GM19372 (cell line): ENCODE measurements around the gene OBSCN.

Experiments used
- ATAC-seq: cut with Tn5 transposase; IDR thresholded peaks from one replicate; pipeline ENCODE4 v1.9.1; 2021; ENCODE audit warnings: mild to moderate bottlenecking, low read depth, moderate library complexity; ENCODE audit not compliant: unreplicated experiment

The OBSCN gene

DNA sequence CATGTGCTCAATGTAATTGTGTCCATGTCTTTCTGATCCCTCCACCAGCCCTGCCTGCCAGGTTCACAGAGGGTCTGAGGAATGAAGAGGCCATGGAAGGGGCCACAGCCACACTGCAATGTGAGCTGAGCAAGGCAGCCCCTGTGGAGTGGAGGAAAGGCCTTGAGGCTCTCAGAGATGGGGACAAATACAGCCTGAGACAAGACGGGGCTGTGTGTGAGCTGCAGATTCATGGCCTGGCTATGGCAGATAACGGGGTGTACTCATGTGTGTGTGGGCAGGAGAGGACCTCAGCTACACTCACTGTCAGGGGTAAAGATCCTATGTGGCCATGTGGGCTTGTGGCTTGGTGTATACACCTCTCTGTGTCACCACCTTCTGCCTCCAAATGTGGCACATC is 91.4 kb downstream of the OBSCN start:
- ATAC-seq: no peak

DNA sequence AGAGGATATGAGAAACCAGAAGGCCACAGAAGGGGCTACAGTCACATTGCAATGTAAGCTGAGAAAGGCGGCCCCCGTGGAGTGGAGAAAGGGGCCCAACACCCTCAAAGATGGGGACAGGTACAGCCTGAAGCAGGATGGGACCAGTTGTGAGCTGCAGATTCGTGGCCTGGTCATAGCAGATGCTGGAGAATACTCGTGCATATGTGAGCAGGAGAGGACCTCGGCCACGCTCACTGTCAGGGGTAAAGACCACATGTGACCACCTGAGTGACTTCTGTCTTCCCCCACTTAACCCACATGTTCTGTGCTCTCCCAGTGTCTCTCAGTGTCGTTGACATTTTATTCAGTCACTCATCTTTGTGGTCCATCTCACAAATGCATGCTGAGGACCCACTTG is 92.1 kb downstream of the OBSCN start:
- no peak for ATAC-seq

DNA sequence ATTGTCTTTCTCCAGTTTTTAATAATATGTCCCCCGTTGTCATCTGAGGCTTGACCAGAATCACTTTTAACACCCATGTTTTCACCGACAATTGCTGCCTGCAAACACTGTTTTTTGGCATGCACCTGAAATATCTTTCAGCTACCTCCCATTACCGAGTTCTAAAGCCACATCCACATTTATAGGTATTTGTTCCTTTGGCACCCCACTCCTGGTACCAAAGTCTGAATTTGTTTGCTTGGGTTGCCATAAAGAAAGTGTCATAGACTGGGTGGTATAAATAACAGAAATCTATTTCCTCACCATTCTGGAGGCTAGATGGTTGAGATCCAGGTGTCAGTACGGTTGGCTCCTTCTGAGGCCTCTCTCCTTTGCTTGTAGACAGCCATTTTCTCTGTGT is 94.2 kb downstream of the OBSCN start:
- ATAC-seq: no peak

DNA sequence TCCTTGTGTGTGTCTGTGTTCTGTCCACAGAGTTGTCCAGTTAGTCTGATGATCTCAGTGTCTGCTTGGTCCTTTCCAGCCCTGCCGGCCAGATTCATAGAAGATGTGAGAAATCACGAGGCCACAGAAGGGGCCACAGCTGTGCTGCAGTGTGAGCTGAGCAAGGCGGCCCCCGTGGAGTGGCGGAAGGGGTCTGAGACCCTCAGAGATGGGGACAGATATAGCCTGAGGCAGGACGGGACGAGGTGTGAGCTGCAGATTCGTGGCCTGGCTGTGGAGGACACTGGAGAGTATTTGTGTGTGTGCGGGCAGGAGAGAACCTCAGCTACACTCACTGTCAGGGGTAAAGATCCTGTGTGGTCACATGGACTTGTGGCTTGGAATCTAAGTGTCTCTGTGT is 95.8 kb downstream of the OBSCN start:
- ATAC-seq: no peak

DNA sequence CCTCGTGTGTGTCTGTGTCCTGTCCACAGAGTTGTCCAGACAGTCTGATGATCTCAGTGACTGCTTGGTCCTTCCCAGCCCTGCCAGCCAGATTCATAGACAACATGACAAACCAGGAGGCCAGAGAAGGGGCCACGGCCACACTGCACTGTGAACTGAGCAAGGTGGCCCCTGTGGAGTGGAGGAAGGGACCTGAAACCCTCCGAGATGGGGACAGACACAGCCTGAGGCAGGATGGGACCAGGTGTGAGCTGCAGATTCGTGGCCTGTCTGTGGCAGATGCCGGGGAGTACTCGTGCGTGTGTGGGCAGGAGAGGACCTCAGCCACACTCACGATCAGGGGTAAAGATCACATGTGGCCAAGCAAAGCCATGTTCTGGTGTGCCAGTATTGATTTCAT is 96.4 kb downstream of the OBSCN start:
- ATAC-seq: no peak

DNA sequence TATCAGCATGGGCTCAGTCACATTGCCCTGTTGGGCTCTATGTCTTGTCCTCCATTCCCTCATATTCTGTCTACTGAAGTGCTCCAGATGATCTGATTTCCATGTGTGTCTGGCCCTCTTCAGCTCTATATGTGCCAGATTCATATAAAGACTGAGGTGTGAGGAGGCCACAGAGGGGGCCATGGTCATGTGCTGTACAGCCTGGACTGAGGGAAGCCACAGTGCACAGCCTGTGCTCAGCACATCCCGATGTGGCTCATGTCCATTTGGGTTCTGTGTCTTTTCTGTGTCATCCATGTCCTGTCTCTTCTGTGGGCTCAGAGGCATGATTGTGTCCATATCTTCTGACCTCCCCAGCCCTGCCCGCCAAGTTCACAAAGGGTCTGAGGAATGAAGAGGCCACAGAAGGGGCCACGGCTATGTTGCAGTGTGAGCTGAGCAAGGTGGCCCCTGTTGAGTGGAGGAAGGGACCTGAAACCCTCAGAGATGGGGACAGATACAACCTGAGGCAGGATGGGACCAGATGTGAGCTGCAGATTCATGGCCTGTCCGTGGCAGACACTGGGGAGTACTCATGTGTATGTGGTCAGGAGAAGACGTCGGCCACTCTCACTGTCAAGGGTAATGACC is 97.0 kb downstream of the OBSCN start:
- ATAC-seq: no peak

DNA sequence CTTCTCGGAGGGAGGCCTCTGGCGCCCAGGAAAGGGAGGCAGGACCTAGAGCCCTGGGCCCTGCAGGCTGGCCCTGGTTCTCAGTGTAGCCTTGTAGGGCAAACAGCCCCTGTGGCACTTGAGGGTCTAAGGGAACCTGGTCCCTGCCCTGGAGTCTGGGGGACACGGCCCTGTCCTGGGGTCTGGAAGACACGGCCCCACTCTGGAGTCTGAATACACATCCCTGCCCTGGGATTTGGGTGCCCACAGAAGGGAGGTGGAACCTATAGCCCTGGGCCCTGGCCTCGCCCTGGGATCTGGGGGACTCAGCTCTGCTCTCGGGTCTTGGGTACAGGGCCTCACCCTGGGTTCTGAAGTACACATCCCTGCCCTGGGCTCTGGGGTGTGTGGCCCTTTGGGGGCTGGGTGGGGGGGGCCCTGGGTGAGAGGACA is 97.9 kb downstream of the OBSCN start:
- no peak for ATAC-seq

DNA sequence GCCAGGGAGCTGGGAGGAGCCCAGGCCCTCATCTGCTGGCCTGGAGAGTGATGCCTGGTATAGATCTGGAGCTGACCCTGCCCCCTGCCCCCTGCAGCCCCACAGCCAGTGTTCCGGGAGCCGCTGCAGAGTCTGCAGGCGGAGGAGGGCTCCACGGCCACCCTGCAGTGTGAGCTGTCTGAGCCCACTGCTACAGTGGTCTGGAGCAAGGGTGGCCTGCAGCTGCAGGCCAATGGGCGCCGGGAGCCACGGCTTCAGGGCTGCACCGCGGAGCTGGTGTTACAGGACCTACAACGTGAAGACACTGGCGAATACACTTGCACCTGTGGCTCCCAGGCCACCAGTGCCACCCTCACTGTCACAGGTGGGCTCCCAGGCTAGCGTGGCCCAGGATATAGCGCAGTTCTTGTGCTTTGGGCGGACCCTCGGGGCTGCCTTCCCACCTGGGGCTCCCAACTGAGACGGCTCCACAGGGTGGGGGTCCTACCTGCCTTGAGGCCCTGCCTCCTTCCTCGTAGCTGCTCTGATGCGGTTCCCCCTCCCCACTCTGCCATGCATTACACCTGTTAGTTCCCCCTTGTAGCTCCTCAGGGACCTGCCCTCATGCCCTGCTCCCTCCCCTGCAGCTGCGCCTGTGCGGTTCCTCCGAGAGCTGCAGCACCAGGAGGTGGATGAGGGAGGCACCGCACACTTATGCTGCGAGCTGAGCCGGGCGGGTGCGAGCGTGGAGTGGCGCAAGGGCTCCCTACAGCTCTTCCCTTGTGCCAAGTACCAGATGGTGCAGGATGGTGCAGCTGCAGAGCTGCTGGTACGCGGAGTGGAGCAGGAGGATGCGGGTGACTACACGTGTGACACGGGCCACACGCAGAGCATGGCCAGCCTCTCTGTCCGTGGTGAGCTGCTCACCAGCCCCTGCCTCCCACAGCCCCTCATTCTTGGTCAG is 98.7 kb downstream of the OBSCN start:
- no peak for ATAC-seq

DNA sequence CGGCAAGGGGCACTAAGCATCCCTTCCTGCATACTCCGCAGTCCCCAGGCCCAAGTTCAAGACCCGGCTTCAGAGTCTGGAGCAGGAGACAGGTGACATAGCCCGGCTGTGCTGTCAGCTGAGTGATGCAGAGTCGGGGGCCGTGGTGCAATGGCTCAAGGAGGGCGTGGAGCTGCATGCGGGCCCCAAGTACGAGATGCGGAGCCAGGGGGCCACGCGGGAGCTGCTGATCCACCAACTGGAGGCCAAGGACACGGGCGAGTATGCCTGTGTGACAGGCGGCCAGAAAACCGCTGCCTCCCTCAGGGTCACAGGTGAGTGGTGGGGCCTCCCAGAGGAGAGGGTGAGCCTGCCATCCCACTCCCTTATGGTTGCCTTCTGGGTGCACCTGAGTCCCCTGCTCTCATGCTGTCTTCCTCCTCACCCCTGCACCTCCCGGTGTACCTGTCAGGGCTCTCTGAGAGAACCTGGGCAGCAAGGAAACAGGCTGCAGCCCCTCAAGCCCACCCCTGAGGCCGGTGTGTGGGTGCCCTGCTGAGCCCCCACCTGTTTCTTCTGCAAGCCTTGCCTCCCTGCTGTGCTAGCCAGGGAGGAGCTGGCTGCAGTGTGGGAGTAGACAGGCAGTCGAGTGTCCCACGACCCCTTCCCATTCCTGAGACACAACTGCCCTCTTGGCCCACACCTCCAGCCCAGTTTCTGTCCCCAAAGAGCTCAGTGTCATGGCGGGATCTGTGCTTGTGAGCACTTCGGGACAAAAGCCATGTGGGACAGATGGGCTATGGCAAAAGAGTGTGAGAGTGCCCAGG is 99.6 kb downstream of the OBSCN start:
- no peak for ATAC-seq

DNA sequence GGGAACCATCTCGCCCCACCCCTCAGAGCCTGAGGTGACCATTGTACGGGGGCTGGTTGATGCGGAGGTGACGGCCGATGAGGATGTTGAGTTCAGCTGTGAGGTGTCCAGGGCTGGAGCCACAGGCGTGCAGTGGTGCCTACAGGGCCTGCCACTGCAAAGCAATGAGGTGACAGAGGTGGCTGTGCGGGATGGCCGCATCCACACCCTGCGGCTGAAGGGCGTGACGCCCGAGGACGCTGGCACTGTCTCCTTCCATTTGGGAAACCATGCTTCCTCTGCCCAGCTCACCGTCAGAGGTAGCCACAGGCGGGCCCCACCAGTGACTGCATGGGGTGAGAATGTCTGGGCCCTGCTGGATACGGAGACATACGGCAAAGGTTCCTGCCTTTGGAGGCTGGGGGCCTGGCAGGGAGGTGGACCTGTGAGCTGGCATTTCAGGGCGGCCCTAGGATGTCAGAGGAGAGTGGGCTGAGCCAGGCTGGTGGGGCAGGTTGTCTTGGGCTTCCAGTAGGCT is 100.3 kb downstream of the OBSCN start:
- ATAC-seq: no peak

DNA sequence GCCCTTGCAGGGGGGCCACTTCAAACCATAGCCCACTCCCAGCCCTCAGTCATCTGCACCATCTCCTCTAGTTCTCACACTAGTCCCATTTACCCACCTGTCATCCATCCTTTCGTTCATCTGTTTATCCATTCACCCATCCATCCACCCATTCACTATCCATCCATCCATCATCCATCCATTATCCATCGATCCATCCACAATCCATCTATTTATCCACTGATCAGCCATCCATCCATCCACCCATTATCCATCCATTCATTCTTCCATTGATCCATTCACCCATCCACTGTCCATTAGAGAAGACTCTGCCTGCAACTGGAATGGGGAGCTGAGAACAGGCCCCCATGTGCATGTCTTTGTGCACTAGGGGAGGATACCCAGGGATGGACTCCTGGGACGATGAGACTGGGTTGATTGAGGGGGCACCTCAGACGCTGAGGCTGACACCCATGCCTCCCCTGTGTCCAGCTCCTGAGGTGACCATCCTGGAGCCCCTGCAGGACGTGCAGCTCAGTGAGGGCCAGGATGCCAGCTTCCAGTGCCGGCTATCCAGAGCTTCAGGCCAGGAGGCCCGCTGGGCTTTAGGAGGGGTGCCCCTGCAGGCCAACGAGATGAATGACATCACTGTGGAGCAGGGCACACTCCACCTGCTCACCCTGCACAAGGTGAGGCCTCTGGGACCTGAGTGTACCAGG is 100.9 kb downstream of the OBSCN start:
- no peak for ATAC-seq

DNA sequence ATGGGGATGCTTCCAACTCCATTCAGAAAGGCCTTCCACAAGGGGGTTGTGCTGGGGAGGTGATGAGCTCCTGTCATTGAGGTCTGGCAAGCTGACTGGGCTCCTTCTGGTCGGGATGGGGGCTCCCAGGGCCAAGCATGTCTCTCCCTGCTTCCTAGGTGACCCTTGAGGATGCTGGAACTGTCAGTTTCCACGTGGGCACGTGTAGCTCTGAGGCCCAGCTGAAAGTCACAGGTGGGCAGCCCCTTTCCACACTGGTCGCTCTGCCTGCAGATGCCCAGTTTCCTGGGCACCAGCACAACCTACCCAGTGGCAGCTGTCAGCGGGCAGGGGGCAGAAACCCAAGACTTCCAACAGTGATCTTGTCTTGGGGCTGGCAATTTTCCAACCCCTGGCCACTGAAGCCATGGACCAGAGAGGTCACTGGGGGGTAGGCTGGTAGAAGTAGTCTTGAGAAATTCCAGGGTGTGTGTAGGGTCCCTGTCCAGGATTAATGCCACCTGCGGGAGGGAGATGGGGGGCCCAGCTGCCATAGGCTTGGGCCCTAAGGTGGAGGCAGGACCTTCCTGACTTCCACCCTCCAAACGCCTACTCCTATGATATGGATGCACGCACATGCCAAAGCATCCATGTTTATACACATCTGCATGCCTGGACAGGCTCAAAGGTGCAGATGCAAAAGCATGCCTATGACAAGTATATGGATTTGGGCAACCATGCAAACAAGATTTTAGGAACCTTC is 101.7 kb downstream of the OBSCN start:
- no peak for ATAC-seq

DNA sequence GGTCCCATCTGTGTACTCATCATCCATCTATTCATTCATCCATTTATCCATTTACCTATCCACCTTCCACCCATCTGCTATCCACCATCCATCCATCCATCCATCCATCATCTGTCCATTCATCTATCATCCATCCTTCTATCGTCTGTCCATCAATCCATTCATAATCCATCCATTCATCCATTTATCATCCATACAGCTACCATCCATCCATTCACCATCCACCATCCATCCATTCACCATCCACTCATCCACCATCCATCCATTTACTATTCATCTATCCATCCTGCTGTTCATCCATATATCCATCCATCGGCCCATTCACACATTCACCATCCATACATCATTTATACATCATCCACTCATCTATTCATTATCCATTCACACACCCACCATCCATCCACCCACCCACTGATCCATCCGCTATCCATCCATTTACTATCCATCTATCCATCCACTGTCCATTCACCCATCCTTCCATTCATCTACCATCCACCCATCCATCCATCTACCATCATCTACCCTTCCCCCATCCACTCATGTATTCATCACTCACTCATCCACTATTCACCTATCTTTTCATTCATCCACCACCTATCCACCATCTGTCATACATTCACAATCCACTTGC is 102.4 kb downstream of the OBSCN start:
- ATAC-seq: no peak

DNA sequence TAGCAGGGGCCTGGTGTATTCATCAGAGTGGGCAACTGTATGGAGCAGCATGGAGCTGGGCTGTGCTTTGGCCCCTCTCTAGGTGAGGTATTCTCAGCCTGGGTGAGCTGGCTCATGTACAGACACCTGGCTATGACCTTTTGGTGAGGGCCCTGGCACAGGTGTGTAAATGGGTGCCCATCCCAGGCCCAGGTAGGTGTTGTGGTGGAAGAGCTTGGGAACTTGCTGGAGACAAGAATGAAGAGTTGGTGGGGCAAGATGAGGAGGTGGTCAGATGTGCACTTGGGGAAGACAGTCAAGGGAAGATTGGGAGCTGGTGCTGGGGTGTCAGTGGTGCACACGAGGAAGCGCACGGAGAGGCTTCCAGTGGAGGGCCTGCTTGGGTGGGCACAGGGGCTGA is 103.2 kb downstream of the OBSCN start:
- ATAC-seq: no peak

DNA sequence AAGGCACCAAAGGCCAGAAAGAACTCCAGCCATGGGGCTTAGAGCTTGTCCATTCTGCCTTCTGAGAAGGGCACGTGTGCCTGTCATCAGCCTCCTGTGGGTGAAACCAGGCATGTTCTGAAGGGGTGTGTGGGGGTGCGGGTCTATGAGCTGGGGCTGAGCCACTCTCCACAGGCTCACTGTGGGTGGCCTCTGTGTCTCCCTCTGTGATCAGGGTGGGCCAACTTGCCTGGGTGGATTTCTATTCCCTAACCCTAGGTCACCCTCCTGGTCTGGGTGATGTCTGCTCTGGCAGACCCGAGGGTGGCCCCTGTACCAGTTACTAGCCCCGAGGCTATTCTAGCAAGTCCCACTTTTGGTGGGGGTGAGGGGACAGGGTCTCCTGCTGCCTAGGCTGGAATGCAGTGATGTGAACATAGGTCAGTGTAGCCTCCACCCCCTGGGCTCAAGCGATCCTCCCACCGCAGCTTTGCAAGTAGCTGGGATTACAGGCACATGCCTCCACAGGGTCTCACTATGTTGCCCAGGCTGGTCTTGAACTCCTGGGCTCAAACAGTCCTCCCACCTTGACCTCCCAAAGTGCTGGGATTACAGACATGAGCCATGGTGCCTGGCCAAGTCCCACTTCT is 104.4 kb downstream of the OBSCN start:
- ATAC-seq: no peak

DNA sequence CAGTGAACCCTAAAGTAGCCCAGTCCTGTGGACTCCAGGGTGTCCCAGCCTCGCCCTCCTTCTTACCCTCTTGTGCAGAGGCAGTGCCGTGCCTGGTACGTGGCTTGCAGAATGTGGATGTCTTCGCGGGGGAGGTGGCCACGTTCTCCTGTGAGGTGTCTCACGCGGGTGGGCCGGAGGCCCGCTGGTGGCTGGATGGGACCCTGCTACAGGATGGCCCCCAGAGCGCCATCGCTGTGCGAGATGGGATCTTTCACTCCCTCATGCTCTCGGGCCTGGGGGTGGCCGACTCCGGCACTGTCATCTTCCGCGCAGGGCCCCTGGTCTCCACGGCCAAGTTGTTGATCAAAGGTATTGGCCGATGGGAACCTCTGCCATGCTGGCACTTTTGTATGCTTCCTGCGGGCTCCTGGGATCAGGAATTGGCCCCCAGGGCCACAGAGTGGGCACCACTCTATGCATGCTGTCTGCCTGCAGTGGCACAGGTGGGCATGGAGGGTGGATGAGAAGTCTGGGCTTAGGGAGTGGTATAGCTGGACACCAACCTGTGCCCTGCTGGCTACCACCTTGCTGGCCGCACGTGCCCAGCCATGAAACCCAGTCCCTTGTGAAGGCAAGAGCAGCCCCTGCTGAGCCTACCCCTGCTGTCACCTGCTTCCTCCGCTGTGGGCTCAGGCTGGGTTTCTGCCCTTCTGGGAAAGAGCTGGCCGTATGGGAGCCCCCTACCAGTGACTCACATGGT is 105.9 kb downstream of the OBSCN start:
- no peak for ATAC-seq

DNA sequence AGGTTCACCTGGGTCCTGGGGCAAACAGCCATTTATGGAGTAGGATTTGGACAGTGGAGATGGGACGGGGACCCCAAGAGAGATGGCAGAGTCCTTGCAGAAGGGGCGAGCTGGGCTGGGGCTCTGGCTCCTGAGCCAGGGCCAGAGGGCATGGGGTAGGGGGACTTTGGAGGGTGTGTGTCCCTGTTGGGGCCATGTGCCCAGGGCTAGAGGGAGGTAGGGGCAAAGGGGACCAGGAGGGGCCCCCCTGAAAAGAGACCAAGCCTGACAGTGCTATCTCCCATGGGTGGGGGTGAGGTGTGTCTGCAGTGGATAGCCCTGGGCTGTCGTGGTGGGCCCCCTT is 106.4 kb downstream of the OBSCN start:
- no peak for ATAC-seq
